Adipose tissue (tissue), 3 donors: ENCODE results near the gene PKDCC. TPM values are rescaled to one million over a fixed set of nuclear protein-coding genes. Genes with fewer than 3 reads are reported as not detected.

Experiments used
- polyA plus RNA-seq, 3 donors: library from polyadenylated mRNA; stranded (reverse); fragments of 200-250 nt; gene quantifications; one replicate each; pipeline ENCODE4 v1.2.3, GENCODE V29; 2013
- donor health status: healthy with polysubstance abuse.
- donor health status: Bipolar disorder and iron deficiency.
- donor health status: healthy.

The PKDCC gene
- polyA plus RNA-seq, 3 donors, result 46.7 to 218 (median 132) TPM

Other genes with a start within 250 kb of the PKDCC start
- 10 to 100 TPM in 1 of 3 donors, 1 to 10 TPM in 2; 5.3 to 16.5 (median 9.6) TPM for gene EML4, start 121.3 kb downstream of the PKDCC start, polyA plus RNA-seq